HepG2 (cell line): Measurements from ENCODE around the gene AGPAT2. TPM values are rescaled to one million over a fixed set of nuclear protein-coding genes. Genes with fewer than 3 reads are reported as not detected.
A peak's percentile ranks its signal among the peaks of the same experiment; 100 is the strongest.

Source experiments
- BCLAF1 ChIP-seq: fragments of 450-650 bp; IDR thresholded peaks from 2 replicates; pipeline ENCODE4 v1.6.1; 2017; ENCODE audit warnings: mild to moderate bottlenecking
- CHCHD3 ChIP-seq: sonication (generic); formaldehyde crosslinking; IDR thresholded peaks from 2 replicates; pipeline ENCODE4 v1.8.0; 2022; ENCODE audit warnings: mild to moderate bottlenecking, missing genetic modification reagents, moderate library complexity
- GTF3A ChIP-seq: sonication (generic); formaldehyde crosslinking; conservative IDR thresholded peaks from 2 replicates; pipeline ENCODE4 v1.4.0; 2020; ENCODE audit warnings: mild to moderate bottlenecking, missing genetic modification reagents
- HOMEZ ChIP-seq: IDR thresholded peaks from 2 replicates; pipeline ENCODE4 v1.6.1; 2016; ENCODE audit warnings: low read depth
- MNT ChIP-seq: fragments of 450-650 bp; IDR thresholded peaks from 2 replicates; pipeline ENCODE4 v1.6.1; 2016
- MXD4 ChIP-seq: IDR thresholded peaks from 2 replicates; pipeline ENCODE4 v1.6.1; 2016; ENCODE audit warnings: mild to moderate bottlenecking, missing biosample characterization, missing genetic modification reagents
- NCOR1 ChIP-seq: fragments of 200-600 bp; sonication (generic); IDR thresholded peaks from 2 replicates; pipeline ENCODE4 v1.7.0; 2017; ENCODE audit warnings: antibody characterized with exemption, low read length, borderline replicate concordance
- NFE2 ChIP-seq: sonication (generic); formaldehyde crosslinking; IDR thresholded peaks from 2 replicates; pipeline ENCODE4 v1.4.0; 2020; ENCODE audit warnings: missing genetic modification reagents
- NFKBIZ ChIP-seq: IDR thresholded peaks from 2 replicates; pipeline ENCODE4 v1.6.1; 2018; ENCODE audit warnings: missing genetic modification reagents, missing compliant biosample characterization
- PLSCR1 ChIP-seq: sonication (generic); formaldehyde crosslinking; IDR thresholded peaks from 2 replicates; pipeline ENCODE4 v1.5.0; 2020; ENCODE audit warnings: missing genetic modification reagents, mild to moderate bottlenecking, borderline replicate concordance
- RXRB ChIP-seq: IDR thresholded peaks from 2 replicates; pipeline ENCODE4 v1.6.1; 2016; ENCODE audit warnings: borderline replicate concordance, missing genetic modification reagents, missing compliant biosample characterization
- SALL1 ChIP-seq: sonication (generic); formaldehyde crosslinking; IDR thresholded peaks from 2 replicates; pipeline ENCODE4 v1.8.0; 2022; ENCODE audit warnings: mild to moderate bottlenecking, missing genetic modification reagents
- ZNF142 ChIP-seq: sonication (generic); formaldehyde crosslinking; IDR thresholded peaks from 2 replicates; pipeline ENCODE4 v1.4.0; 2020; ENCODE audit warnings: missing genetic modification reagents
- ZNF207 ChIP-seq: fragments of 450-650 bp; IDR thresholded peaks from 2 replicates; pipeline ENCODE4 v1.6.1; 2016; ENCODE audit warnings: antibody characterized with exemption, borderline replicate concordance
- ZNF362 ChIP-seq: sonication (generic); formaldehyde crosslinking; IDR thresholded peaks from 2 replicates; pipeline ENCODE4 v1.4.0; 2020; ENCODE audit warnings: missing genetic modification reagents, mild to moderate bottlenecking, borderline replicate concordance
- polyA plus RNA-seq, 8 experiments: library from polyadenylated mRNA; depleted of rRNA in 3 of 8; stranded (reverse) in 7 of 8; unstranded in 1 of 8; fragments of >200 nt; fragmentation: Illumina TruSeq in 4 of 8; extraction: Trizol in 4 of 8; gene quantifications; 2 replicates each; pipeline versions ENCODE4 v1.2.1 to v1.2.3, GENCODE V29; 2011 to 2016; ENCODE audit warnings: low read depth in 4 of 8, missing spikeins in 1 of 8, mixed read lengths in 1 of 8; ENCODE audit not compliant: insufficient read depth in 1 of 8
- total RNA-seq, 5 experiments: library from RNA; depleted of rRNA; stranded (reverse); fragments of >200 nt; fragmentation: Illumina TruSeq; extraction: Trizol; gene quantifications; 2 replicates each; pipeline ENCODE4 v1.2.3, GENCODE V29; 2016; ENCODE audit warnings: low read depth in 1 of 5

AGPAT2 gene
- total and polyA plus RNA-seq, 2 of the 13 experiments (the other 11 are each of a cell fraction or from before 2014, with no cell fraction given): 3.9 to 25.8 TPM

- TF ChIP-seq MNT: peak; percentile 70
- TF ChIP-seq RXRB (CRISPR knock-in tag): peak; percentile 83
- no peak for TF ChIP-seq NFE2 (CRISPR knock-in tag)
- no peak for TF ChIP-seq ZNF142 (CRISPR knock-in tag)
- TF ChIP-seq GTF3A (CRISPR knock-in tag): no peak
- TF ChIP-seq NFKBIZ (CRISPR knock-in tag): no peak
- 0 out of 2 replicates have a peak, but pooled peaks have one; percentile 11 for TF ChIP-seq ZNF362 (CRISPR knock-in tag)
- TF ChIP-seq PLSCR1 (CRISPR knock-in tag): no peak
- peak; percentile 75; the same call in 1 of the 2 replicates for TF ChIP-seq ZNF207
- TF ChIP-seq NCOR1: peak; percentile 93
- no peak for TF ChIP-seq HOMEZ (CRISPR knock-in tag)
- TF ChIP-seq BCLAF1: no peak
- TF ChIP-seq SALL1: peak; percentile 86
- TF ChIP-seq MXD4 (CRISPR knock-in tag): no peak
- TF ChIP-seq CHCHD3 (CRISPR knock-in tag): no peak
These were observed 10.0 kb upstream of the AGPAT2 start (continued) for GRCh38 chr9:136697146-136697820.
